GM18870 (cell line): ENCODE results near the gene PCF11.
"Not testable (repeated sequence)": the region's sequence is repeated elsewhere in the genome, so short reads cannot be mapped to it uniquely, and the experiment has no call there.

Experiments
- ATAC-seq: cut with Tn5 transposase; IDR thresholded peaks from one replicate; pipeline ENCODE4 v1.9.1; 2021; ENCODE audit warnings: moderate library complexity; ENCODE audit not compliant: unreplicated experiment

The PCF11 gene

DNA sequence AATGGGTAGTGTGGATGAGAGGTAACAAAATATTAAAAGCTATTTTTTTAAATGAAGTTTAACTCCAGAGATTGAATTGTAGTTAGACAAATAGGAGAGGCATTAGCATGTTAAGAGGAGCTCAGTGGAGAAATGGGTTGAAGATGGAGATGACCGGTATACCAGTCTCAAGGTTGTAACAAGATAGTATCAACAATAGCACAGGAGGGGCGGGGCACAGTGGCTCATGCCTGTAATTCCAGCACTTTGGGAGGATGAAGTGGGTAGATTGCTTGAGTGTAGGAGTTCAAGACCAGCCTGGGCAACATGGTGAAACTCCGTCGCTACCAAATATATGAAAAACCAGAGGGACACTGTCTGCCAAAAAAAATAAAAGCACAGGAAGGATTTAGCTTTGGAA lies 30.5 kb downstream of the PCF11 start:
- ATAC-seq, result no peak

GRCh38 chr11:83191491-83191890 lies 34.6 kb downstream of the PCF11 start:
- no peak for ATAC-seq

DNA sequence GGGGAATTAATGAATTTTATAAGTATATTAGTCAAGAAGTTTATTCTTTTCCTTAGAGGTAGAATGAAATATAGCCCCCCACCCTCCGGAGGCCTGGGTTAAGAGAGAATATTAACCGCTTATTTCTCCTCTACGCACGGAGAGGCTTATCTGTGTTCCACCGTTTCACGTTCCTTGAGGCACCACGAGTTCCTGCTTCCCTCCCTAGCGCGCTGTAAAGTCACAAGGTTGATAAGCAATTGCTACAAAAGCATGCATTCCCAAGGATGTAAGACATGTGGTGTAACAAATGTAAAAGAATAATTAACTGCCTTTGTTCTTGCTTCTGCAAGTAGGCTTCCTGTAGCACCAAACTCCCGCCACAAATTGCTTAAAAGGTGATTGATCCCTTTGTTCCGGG lies 35.1 kb downstream of the PCF11 start:
- no peak for ATAC-seq

- ATAC-seq, result no peak
Observed at GRCh38 chr11:83192606-83193245, 35.8 kb downstream of the PCF11 start.

- peak; percentile 87 for ATAC-seq
Observed at GRCh38 chr11:83193315-83194280, 36.7 kb downstream of the PCF11 start, which contains the start of gene ANKRD42. Gene ANKRD42 (plus strand): TSS chr11:83193712. CDS start chr11:83194671, 959 bp downstream.

DNA sequence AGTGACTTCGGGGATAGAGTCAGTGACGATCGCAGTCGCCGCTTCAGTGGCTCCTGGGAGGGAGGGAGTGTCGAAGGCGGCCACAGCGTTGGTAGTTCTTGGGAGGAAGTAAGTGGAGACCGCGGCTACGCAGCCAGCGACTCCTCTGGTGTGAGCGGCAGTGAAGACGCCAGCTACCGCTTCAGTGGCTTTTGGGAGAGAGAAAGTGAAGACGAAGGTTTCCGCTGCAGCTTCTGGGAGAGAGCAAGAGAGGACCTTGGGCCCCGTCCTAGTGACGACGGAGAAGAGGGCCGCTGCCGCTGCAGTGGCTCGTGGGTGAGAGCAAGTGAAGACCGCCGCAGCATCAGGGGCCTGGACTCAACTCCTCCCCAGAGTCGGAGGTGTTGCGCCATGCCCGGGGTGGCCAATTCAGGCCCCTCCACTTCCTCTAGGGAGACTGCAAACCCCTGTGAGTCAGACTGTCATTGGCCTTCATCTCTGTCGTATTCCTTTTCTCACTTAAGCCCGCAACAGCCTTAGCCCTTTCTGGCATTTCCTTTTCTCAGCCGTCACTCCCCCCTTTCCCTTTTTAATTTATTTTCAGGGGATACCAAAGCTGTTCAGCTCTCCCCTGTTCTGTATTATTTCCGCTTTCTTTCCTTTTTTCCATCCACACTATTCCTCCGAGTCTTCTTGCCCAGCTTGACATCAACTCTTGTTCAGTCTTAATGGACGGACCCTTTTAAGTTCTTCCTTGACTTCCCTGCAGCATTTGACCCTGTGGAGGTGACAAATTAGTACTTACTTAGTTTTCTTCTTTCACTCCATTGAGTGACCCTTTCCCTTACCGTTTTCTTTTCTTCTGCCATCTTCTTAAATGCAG lies 37.6 kb downstream of the PCF11 start:
- peak; percentile 45 for ATAC-seq

DNA sequence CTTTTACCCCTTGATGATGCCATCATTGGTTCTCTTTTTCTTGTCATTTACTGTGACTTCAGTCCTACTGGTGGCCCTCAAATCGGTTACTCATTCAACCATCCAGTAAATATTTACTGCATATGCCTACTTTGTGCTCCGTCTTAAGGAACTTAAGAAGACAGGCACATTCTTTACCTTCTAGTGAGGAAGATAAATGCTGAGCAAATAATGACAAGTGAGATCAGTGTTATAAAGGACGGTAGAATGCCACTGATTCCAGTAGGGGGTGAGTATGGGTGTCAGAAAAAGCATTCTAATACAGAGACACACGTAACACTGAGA lies 38.2 kb downstream of the PCF11 start:
- no peak for ATAC-seq

DNA sequence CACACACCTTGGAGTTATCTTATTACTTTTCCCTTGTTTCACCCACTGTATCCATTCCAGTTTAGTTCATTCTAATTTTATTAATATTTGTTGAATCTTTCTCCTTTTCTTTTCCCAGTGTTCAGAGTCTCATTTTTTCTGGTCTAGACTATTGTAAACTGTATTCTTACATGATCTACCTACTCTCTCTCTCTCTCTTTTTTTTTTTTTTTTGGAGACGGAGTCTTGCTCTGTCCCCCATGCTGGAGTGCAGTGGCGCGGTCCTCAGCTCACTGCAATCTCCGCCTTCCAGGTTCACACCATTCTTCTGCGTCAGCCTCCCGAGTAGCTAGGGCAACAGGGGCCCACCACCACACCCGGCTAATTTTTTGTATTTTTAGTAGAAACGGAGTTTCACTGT lies 38.7 kb downstream of the PCF11 start:
- no peak for ATAC-seq

GRCh38 chr11:83200035-83200434 lies 43.1 kb downstream of the PCF11 start:
- no peak for ATAC-seq

GRCh38 chr11:83205608-83206185 lies 48.8 kb downstream of the PCF11 start:
- ATAC-seq, result no peak

- ATAC-seq, result no peak
Observed at GRCh38 chr11:83206221-83206620, 49.3 kb downstream of the PCF11 start.

GRCh38 chr11:83206771-83207382 lies 49.9 kb downstream of the PCF11 start:
- not testable (repeated sequence) for ATAC-seq

DNA sequence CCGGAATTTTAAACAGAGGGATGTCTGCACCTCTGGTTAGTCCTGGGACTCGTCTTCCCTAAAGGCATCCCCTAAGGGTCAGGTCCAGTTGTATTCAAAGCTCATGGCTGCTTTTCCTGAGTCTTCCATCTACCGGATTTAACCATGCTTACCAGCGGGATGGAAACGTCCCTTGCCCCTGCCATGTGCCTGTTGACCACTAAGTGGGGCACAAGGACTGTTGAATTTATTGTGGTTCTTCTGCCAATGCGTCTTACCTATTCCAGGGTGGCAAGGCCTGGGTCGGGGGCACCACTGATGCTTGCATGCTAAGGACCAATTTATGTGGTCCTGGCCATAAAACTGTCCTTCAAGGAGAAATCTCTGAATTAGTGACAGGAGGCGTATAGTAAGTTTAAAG lies 62.2 kb downstream of the PCF11 start:
- no peak for ATAC-seq

- no peak for ATAC-seq
Observed at GRCh38 chr11:83220260-83220659, 63.3 kb downstream of the PCF11 start.

- ATAC-seq, result no peak
Observed at GRCh38 chr11:83221694-83222093, 64.8 kb downstream of the PCF11 start.

DNA sequence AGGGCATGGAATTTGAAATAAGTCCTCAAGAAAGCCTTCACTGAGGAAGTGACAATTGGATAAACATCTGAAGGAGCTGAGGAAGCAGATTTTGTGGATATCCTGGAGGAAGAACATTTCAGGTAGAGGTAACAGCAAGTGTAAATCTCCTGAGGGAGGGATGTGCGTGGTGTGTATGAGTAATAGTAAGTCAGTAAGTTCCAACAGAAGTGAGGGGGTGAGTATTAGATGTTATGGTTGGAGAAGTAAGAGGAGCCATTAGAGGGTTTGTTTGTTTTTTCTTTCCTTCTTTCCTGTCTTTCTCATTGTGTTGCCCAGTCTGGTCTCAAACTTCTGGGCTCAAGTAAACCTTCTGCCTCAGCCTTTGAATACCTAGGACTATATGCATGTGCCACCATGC lies 65.6 kb downstream of the PCF11 start:
- ATAC-seq, result no peak

GRCh38 chr11:83223457-83223856 lies 66.5 kb downstream of the PCF11 start:
- no peak for ATAC-seq

DNA sequence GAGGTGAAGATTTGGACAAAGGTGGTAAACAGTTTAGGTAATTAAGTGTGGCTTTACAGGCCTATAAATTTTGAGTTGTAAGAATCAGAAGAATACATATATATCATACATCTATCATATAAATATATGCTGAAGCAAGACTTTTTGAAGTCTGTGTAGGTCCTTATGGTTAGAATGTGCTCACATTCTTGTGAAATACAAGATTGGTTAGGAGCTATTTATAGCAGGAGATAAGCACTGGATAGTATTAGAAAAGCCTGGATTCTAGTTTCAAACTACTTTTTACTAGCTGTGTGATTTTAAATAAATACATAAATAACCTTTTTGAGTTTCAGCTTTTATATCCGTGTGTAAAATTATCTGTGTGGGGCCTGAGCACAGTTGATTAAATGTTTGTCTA lies 78.9 kb downstream of the PCF11 start:
- ATAC-seq, result no peak
